DMS114 treated with DMSO at 0.1 percent for 48 hours (cell line): ENCODE data around the gene ACP5.

Experiments used
- DNase-seq: peaks from one replicate; lab custom pipeline; 2025; ENCODE audit not compliant: unreplicated experiment; lab: John Stamatoyannopoulos, UW

The ACP5 gene

GRCh38 chr19:11549386-11549953 lies 28.0 kb downstream of the ACP5 start:
- no peak for DNase-seq

- DNase-seq: no peak
These were observed 29.3 kb downstream of the ACP5 start for GRCh38 chr19:11547929-11548700.

- DNase-seq: no peak
These were observed 36.2 kb downstream of the ACP5 start for GRCh38 chr19:11541238-11541637.

GRCh38 chr19:11540645-11541044 lies 36.8 kb downstream of the ACP5 start:
- no peak for DNase-seq

GRCh38 chr19:11539495-11540365 lies 37.7 kb downstream of the ACP5 start:
- no peak for DNase-seq

GRCh38 chr19:11538232-11539036 lies 39.0 kb downstream of the ACP5 start, which contains the start of gene CNN1:
Gene CNN1, plus strand, starts transcription at chr19:11538851. Its CDS starts 77 bp downstream, at chr19:11538928.
- no peak for DNase-seq

GRCh38 chr19:11535792-11536595 lies 41.5 kb downstream of the ACP5 start:
- DNase-seq: peak; percentile 30

- no peak for DNase-seq
These were observed 42.5 kb downstream of the ACP5 start for GRCh38 chr19:11534948-11535347.

GRCh38 chr19:11534538-11534937 lies 42.9 kb downstream of the ACP5 start:
- no peak for DNase-seq

- no peak for DNase-seq
These were observed 47.0 kb downstream of the ACP5 start for GRCh38 chr19:11530432-11530831.

- peak; percentile 90 for DNase-seq
These were observed 48.7 kb downstream of the ACP5 start, which contains the start of gene ECSIT for GRCh38 chr19:11528551-11529341. Gene ECSIT, minus strand, starts transcription at chr19:11529134. Its CDS starts 9,964 bp downstream, at chr19:11519170.
